HUDEP-2 (cell line): ENCODE results near the gene TBC1D7.

Experiments used
- DNase-seq, 76 experiments: peaks; one replicate each; lab custom pipeline; 2025; ENCODE audit not compliant: unreplicated experiment in 76 of 76; lab: John Stamatoyannopoulos, UW

The TBC1D7 gene

DNA sequence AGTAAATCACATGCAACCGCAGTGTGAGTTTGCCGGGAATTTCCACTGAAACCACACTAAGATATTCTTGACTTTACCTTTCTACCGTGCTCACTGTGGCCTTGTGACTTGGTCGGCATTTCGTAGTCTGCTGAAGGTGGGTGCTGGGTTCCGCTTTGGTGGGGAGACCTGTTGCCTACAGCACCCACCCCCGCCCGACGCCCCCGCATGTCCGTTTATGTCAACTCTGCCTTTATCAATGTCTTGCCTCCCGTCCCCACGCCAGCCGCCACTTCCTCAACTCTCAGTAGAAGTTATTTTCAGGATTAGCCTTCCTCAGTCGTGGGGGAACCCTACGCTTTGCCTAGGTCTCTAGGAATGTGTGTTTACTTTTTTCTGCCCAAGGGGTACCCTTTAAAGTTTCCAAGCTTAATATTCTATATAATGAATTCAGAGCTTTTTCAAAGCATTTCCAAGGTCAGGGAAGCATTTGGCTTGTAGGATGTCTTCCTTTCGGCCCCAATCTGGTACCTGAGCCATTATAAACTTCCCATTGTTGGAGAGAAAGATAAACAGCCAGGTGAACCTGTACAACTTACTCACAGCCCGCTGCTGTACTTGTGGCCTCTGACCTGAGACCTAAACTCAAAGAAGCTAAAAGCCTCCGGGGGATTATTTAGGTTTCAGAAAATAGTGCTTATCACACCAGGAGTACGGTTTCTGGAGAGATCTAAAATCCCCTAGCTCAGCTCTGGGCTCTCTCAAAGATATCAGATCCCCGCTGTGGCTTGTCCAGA is 54.2 kb downstream of the TBC1D7 start:
- peak in 63 of 76 experiments; percentile 9 to 90 (median 59) for DNase-seq

GRCh38 chr6:13273202-13273930 is 55.0 kb downstream of the TBC1D7 start:
- peak in 18 of 76 experiments; percentile 15 to 60 (median 30) for DNase-seq

- DNase-seq = peak in 62 of 76 experiments; percentile 18 to 81 (median 59)
These were observed 55.9 kb downstream of the TBC1D7 start for GRCh38 chr6:13272131-13273046.

GRCh38 chr6:13268913-13269518 is 59.3 kb downstream of the TBC1D7 start:
- no peak for DNase-seq

GRCh38 chr6:13267142-13267651 is 61.1 kb downstream of the TBC1D7 start:
- DNase-seq = peak in 5 of 76 experiments; percentile 8 to 46 (median 20)

DNA sequence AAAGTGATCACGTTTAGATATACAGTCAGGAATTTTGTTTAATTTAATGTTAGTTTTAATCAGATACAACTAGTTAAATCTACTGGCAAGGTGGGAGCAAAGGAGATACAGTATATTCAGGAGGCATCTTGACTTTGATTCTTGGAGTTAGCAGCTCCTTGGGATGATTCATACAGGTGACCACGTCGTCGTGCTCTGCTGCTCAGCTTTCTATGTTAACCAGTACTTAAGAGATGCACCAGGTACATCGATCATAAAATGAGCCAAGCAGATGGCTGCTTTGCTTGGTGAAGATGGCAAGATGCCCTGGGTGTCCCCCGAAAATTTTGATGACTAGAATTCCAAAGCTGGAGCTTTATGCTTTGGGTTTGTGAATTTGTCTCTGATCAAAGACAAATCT is 64.7 kb downstream of the TBC1D7 start:
- DNase-seq = no peak

DNA sequence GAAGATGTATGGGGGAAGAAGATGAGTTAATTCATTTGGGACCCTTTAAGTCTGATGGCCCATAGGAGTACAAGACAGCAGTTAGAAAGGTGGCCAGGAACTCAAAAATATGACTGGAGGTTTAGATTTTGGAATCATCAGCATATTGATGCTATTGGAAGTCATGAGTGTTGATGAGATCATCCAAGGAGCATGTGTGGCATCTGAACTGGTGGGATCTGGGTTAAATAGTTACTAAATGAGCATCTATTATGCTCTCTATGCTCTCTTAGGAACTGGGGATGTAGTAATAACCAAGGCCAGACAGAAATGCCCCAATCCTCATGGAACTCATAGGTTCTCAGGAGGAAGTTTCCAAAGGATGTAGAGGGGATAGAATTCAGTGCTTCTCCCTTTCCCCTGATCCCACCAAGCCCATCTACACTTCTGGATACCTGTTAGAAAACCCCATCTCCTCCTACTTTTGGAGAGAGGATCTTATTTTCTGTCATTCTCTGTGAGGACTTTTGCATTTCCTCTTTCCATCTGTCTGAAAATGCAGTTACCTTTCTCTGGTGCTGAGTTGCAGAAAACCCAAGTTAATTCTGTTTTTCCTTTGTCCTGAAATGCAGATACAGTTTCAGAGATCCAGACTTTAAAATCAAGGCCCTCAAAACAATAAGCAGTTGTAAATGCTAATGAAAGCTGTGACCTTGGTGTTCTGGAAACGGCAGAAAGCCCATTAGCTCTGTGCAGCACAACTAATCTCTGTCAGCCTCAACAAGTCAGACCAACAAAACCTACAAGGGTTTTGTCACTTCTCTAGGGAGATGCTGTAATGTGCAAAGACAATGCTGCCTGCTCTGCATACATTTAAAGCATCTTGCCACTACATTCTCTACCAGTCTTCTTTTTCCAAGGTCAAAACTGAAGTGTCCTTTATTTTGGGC is 65.8 kb downstream of the TBC1D7 start:
- DNase-seq = no peak

GRCh38 chr6:13261464-13261994 is 66.8 kb downstream of the TBC1D7 start:
- no peak for DNase-seq

GRCh38 chr6:13260831-13261230 is 67.5 kb downstream of the TBC1D7 start:
- no peak for DNase-seq

DNA sequence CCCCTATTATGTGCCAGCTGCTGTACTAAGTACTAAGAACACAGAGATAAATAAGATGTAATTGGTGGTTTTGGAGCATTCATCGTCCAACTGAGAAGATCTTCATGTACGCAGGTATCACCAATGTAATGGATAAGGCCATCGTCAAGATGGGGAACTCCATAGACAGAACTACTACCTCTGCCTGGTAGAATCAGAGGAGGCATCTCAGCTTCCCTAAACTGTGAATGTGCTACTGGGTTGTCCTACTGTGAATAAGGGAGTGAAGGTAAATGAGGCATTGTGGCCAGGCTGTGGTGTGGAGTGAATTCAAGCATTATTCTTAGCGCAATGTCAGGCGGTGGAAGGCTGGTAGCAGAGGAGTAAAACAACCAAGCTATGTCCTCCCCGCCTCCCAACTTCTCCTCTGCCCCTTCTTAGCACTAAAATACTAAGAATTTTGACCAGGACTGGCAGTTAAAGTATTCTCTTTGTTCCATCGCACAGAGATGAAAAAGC is 68.2 kb downstream of the TBC1D7 start:
- no peak for DNase-seq

DNA sequence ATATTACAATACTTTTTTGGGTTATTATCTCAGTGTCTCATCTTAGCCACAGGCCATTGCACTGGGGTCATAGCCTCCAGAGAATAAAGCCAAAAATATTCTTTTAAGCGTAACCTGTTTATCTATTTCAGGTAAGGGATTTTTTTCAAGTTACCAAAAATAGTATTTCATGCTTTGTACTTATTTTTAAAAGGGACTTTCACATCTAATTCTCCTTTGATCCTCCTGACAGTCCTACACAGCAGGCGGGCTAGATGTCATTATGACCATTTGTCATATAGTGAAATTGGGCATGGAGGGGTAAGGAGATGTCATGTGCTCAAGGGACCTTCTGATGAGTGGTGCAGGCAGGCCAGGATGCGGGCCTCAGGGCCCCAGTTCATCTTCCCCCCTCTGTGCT is 68.9 kb downstream of the TBC1D7 start:
- no peak for DNase-seq

DNA sequence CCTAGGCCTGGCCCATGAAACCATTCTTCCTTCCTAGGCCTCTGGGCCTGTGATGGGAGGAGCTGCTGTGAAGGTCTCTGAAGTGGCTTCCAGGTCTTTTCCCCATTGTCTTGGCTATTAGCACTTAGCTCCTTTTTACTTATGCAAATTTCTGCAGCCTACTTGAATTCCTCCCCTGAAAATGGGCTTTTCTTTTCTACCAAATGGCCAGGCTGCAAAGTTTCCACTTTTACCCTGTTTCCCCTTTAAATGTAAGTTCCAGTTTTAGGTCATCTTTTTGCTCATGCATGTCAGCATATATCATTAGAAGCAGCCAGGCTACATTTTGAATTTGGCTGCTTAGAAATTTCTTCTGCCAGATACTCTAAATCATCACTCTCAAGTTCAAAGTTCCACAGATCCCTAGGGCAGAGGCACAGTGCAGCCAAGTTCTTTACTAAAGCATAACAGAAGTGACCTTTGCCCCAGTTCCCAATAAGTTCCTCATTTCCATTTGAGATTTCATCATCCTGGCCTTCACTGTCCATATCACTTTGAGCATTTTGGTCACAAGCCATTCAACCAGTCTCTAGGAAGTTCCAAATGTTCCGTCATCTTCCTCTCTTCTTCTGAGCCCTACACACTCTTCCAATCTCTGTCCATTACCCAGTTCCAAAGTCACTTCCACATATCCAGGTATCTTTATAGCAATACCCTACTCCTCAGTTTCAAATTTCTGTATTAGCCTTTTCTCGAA is 71.9 kb downstream of the TBC1D7 start:
- DNase-seq = no peak
